HepG2 (cell line): ENCODE results near the gene GJB2. TPM values are rescaled to one million over a fixed set of nuclear protein-coding genes. Genes with fewer than 3 reads are reported as not detected.

Experiments used
- ATAC-seq: fragments of 200-7000 bp; cut with Tn5 transposase; 3 replicates; pipeline ENCODE4 v1.9.1; 2020; ENCODE audit warnings: mild to moderate bottlenecking, moderate library complexity
- BruUV-seq: library from RNA; stranded (reverse); fragments of 400-500 nt; replicated peaks from 2 replicates; lab custom pipeline; 2021; lab: Mats Ljungman, UMichigan
- CTCF ChIA-PET: fragments of 300-600 bp; formaldehyde crosslinking; extraction: SDS; loops from one replicate; lab custom pipeline; 2021; ENCODE audit warnings: low total read pairs, inconsistent platforms, low intra/inter-chr PET ratio; lab: Yijun Ruan, JAX
- POLR2A ChIA-PET: fragments of 350-600 bp; sonication (Branson Sonifier 250); formaldehyde crosslinking; loops from one replicate; lab custom pipeline; 2020; ENCODE audit warnings: antibody characterized with exemption, inconsistent platforms; lab: Yijun Ruan, JAX
- DNase-seq: peaks from one replicate; pipeline ENCODE4 v3.0.0-alpha.2; 2015; ENCODE audit warnings: low spot score
- FAIRE-seq: peaks from 3 replicates; lab custom pipeline; 2011; peaks lifted over from hg19 to GRCh38; lab: Jason Lieb, UNC
- H2AFZ ChIP-seq: one replicate; pipeline ENCODE4 v1.6.1; 2011; ENCODE audit warnings: low read length, inconsistent platforms
- H3K27ac ChIP-seq: fragments of 300-600 bp; 3 replicates; pipeline ENCODE4 v1.8.0; 2011; ENCODE audit warnings: mixed run types, mild to moderate bottlenecking, mixed read lengths, low read length, inconsistent platforms; ENCODE audit not compliant: insufficient read depth; ENCODE audit errors: extremely low read length
- H3K27me3 ChIP-seq, 2 experiments: fragments of 200-600 bp in 1 of 2; 2 replicates in 1 of 2; 3 replicates in 1 of 2; pipeline versions ENCODE4 v1.6.0 to v1.8.0; 2011; ENCODE audit warnings: low read length in 2 of 2, mild to moderate bottlenecking in 2 of 2, moderate library complexity in 2 of 2, inconsistent platforms in 1 of 2; ENCODE audit not compliant: insufficient read depth in 2 of 2, control insufficient read depth in 1 of 2
- H3K36me3 ChIP-seq, 2 experiments: fragments of 200-600 bp in 1 of 2; replicated peaks in 1 of 2; 2 replicates in 1 of 2; 3 replicates in 1 of 2; pipeline versions ENCODE4 v1.5.1 to v1.8.0; 2011; ENCODE audit warnings: low read length in 2 of 2, inconsistent platforms in 1 of 2; ENCODE audit not compliant: insufficient read depth in 2 of 2, control insufficient read depth in 1 of 2
- H3K4me1 ChIP-seq: 2 replicates; pipeline ENCODE4 v1.5.1; 2012; ENCODE audit warnings: low read length, inconsistent platforms; ENCODE audit not compliant: insufficient read depth
- H3K4me2 ChIP-seq: 2 replicates; pipeline ENCODE4 v1.6.0; 2011; ENCODE audit warnings: low read depth, low read length, inconsistent platforms
- H3K4me3 ChIP-seq, 3 experiments: fragments of 200-600 bp in 1 of 3; sonication (generic), shearing (Covaris generic) in 1 of 3; replicated peaks in 1 of 3; 2 replicates each; pipeline ENCODE4 v1.5.1; 2011 to 2016; ENCODE audit warnings: low read length in 3 of 3, inconsistent platforms in 2 of 3, low read depth in 2 of 3, mild to moderate bottlenecking in 2 of 3, control low read depth in 1 of 3, mixed read lengths in 1 of 3; ENCODE audit not compliant: insufficient read depth in 1 of 3
- H3K79me2 ChIP-seq: one replicate; pipeline ENCODE4 v1.6.1; 2011; ENCODE audit warnings: low read length, inconsistent platforms; ENCODE audit not compliant: insufficient read depth
- H3K9ac ChIP-seq: 2 replicates; pipeline ENCODE4 v1.6.0; 2011; ENCODE audit warnings: mild to moderate bottlenecking, low read depth, low read length, inconsistent platforms; ENCODE audit not compliant: insufficient read depth
- H3K9me3 ChIP-seq: 2 replicates; pipeline ENCODE4 v1.5.1; 2012; ENCODE audit warnings: mild to moderate bottlenecking, low read length
- H4K20me1 ChIP-seq: 2 replicates; pipeline ENCODE4 v1.6.0; 2011; ENCODE audit warnings: inconsistent platforms, mild to moderate bottlenecking, low read length, moderate library complexity; ENCODE audit not compliant: insufficient read depth
- ATF7-NPFF ChIP-seq: sonication (generic); formaldehyde crosslinking; IDR thresholded peaks from 2 replicates; pipeline ENCODE4 v1.8.1; 2023; ENCODE audit warnings: mild to moderate bottlenecking, low read depth, missing genetic modification reagents, moderate library complexity
- CBX2 ChIP-seq, 2 experiments: fragments of 200-600 bp in 1 of 2; sonication (generic); formaldehyde crosslinking in 1 of 2; IDR thresholded peaks; 2 replicates each; pipeline versions ENCODE4 v1.7.0 to v1.8.1; 2018 to 2022; ENCODE audit warnings: low read depth in 2 of 2, low read length in 1 of 2, mild to moderate bottlenecking in 1 of 2, missing genetic modification reagents in 1 of 2
- MAFF ChIP-seq: IDR thresholded peaks from 2 replicates; pipeline ENCODE4 v1.6.1; 2011; ENCODE audit warnings: low read depth, low read length, improper control_type of control experiment
- MAFK ChIP-seq, 2 experiments: IDR thresholded peaks in 1 of 2; conservative IDR thresholded peaks in 1 of 2; 2 replicates each; pipeline ENCODE4 v1.6.1; 2011; ENCODE audit warnings: improper control_type of control experiment in 2 of 2, low read length in 2 of 2
- MEIS2 ChIP-seq: sonication (generic); formaldehyde crosslinking; IDR thresholded peaks from 2 replicates; pipeline ENCODE4 v1.9.0; 2021; ENCODE audit warnings: mild to moderate bottlenecking, missing genetic modification reagents
- SMARCE1 ChIP-seq: fragments of 450-650 bp; IDR thresholded peaks from 2 replicates; pipeline ENCODE4 v1.6.1; 2017; ENCODE audit warnings: borderline replicate concordance
- ZC3H13 ChIP-seq: sonication (generic); formaldehyde crosslinking; IDR thresholded peaks from 2 replicates; pipeline ENCODE4 v1.8.1; 2023; ENCODE audit warnings: mild to moderate bottlenecking, missing genetic modification reagents, moderate library complexity
- ZNF460 ChIP-seq: sonication (generic); formaldehyde crosslinking; IDR thresholded peaks from 2 replicates; pipeline ENCODE4 v1.5.1; 2020; ENCODE audit warnings: missing genetic modification reagents, mild to moderate bottlenecking, borderline replicate concordance
- ZNF687 ChIP-seq: sonication (generic); formaldehyde crosslinking; IDR thresholded peaks from 2 replicates; pipeline ENCODE4 v1.5.1; 2020; ENCODE audit warnings: mild to moderate bottlenecking, missing genetic modification reagents, moderate library complexity
- WGBS: methylation state at CpG from one replicate; pipeline ENCODE4 v1.1.6; 2017; ENCODE audit warnings: low lambda C conversion rate; 5-methylcytosine and 5-hydroxymethylcytosine counted together
- in situ Hi-C: cut with HindIII; loops from 2 replicates; pipeline ENCODE4 v1.10.0; 2017; ENCODE audit warnings: low pct_unique_long_range_greater_than_20kb; ENCODE audit not compliant: extremely low pct_ligation_motif_present
- intact Hi-C: fragments of 100-400 bp; cut with micrococcal nuclease; formaldehyde crosslinking; loops from one replicate; pipeline ENCODE4 v1.10.0; 2022; ENCODE audit not compliant: unreplicated experiment
- polyA plus RNA-seq, 8 experiments: library from polyadenylated mRNA; depleted of rRNA in 3 of 8; stranded (reverse) in 7 of 8; unstranded in 1 of 8; fragments of >200 nt; fragmentation: Illumina TruSeq in 4 of 8; extraction: Trizol in 4 of 8; gene quantifications; 2 replicates each; pipeline versions ENCODE4 v1.2.1 to v1.2.3, GENCODE V29; 2011 to 2016; ENCODE audit warnings: low read depth in 4 of 8, missing spikeins in 1 of 8, mixed read lengths in 1 of 8; ENCODE audit not compliant: insufficient read depth in 1 of 8
- total RNA-seq, 5 experiments: library from RNA; depleted of rRNA; stranded (reverse); fragments of >200 nt; fragmentation: Illumina TruSeq; extraction: Trizol; gene quantifications; 2 replicates each; pipeline ENCODE4 v1.2.3, GENCODE V29; 2016; ENCODE audit warnings: low read depth in 1 of 5

Gene GJB2
- total and polyA plus RNA-seq, 2 of the 13 experiments (the other 11 are each of a cell fraction or from before 2014, with no cell fraction given): 0.15 to 0.18 TPM

GRCh38 chr13:20160306-20161274, 32.1 kb downstream of the GJB2 start, which contains the start of gene GJA3 (continued):
- TF ChIP-seq ZNF687 (CRISPR knock-in tag) (peak; percentile 32; the same call in 1 of the 2 replicates), SMARCE1 (no peak), ATF7-NPFF (CRISPR knock-in tag) (0 out of 2 replicates have a peak, but pooled peaks have one; percentile 24)

- no peak overlapping the region for H2AFZ ChIP-seq
- no peak for ATAC-seq
- H4K20me1 ChIP-seq: no peaks in the 10 kb centered on the region
- intact Hi-C loops: loop anchor here (5.0 kb wide), 2 partner anchors 177 to 197 kb away; no protein-coding TSS in a partner anchor
- peak; percentile 83; the same call in 1 of the 2 replicates for TF ChIP-seq CBX2 (IDR thresholded peaks at IDR 0.05; ENCODE audit: low read depth, low read length)
- TF ChIP-seq CBX2 (CRISPR knock-in tag; IDR thresholded peaks at IDR 0.05; ENCODE audit: low read depth): no peak
- TF ChIP-seq MAFK (conservative IDR thresholded peaks at IDR 0.05 in 1 of 2, IDR thresholded peaks at IDR 0.05 in 1 of 2; ENCODE audit: low read length in 2 of 2): peak; percentile 18 to 23; a peak in 2 of 4 replicates
- TF ChIP-seq ZNF460 (CRISPR knock-in tag): no peak
- 0 out of 2 replicates have a peak, but pooled peaks have one; percentile 1 for TF ChIP-seq MAFF
- TF ChIP-seq MEIS2 (CRISPR knock-in tag): no peak
- TF ChIP-seq ZC3H13: no peak
- TF ChIP-seq, all 625 proteins: peak for 3
- H3K4me2 ChIP-seq: peak overlapping the region; percentile 91
- peak overlapping the region; percentile 52 to 68 (median 56); a peak in 5 of 6 replicates for H3K4me3 ChIP-seq
- H3K27ac ChIP-seq: no peak overlapping the region
- H3K9me3 ChIP-seq: no peaks in the 10 kb centered on the region
- BruUV-seq: no TSS peak
- no peaks in the 10 kb centered on the region for H3K79me2 ChIP-seq
- CTCF ChIA-PET: no interaction called here
- in situ Hi-C loops: no loop called here
- H3K27me3 ChIP-seq: peaks cover 0 to 15% of the 10 kb centered on the region in 2 experiments; a peak in 2 of 5 replicates
- DNase-seq: no peak
- H3K9ac ChIP-seq: no peak overlapping the region
- peaks cover 17% of the 10 kb centered on the region for H3K4me1 ChIP-seq
- no peaks in the 10 kb centered on the region for H3K36me3 ChIP-seq
- WGBS: 6% methylated on average over 18 of the region's 18 CpGs
- FAIRE-seq: no peak
- POLR2A ChIA-PET: interaction anchor here (1.5 to 1.6 kb wide), 2 partner anchors 31 to 40 kb away, joined by 3 read pairs; no protein-coding TSS in a partner anchor
These were observed 33.0 kb downstream of the GJB2 start for GRCh38 chr13:20159646-20160305.
